Keratinocyte (primary cell): ENCODE measurements around the gene STX3. TPM values are rescaled to one million over a fixed set of nuclear protein-coding genes. Genes with fewer than 3 reads are reported as not detected.

Experiments
- DNase-seq: peaks from one replicate; pipeline ENCODE4 v3.0.0-alpha.2; 2011; ENCODE audit warnings: low read depth, missing footprints, low spot score
- FAIRE-seq: peaks from 2 replicates; lab custom pipeline; 2011; peaks lifted over from hg19 to GRCh38; lab: Jason Lieb, UNC
- H2AFZ ChIP-seq: 2 replicates; pipeline ENCODE4 v1.6.0; 2012; ENCODE audit warnings: low read length, control low read depth, inconsistent platforms; ENCODE audit not compliant: control insufficient read depth
- H3K27ac ChIP-seq: 2 replicates; pipeline ENCODE4 v1.5.1; 2011; ENCODE audit warnings: low read length; ENCODE audit not compliant: control insufficient read depth, insufficient read depth
- H3K27me3 ChIP-seq: 3 replicates; pipeline ENCODE4 v1.6.0; 2011; ENCODE audit warnings: low read length; ENCODE audit not compliant: control insufficient read depth, insufficient read depth; ENCODE audit errors: extremely low read depth
- H3K36me3 ChIP-seq, 2 experiments: 2 replicates in 1 of 2; 3 replicates in 1 of 2; pipeline ENCODE4 v1.5.1; 2011; ENCODE audit warnings: low read length in 2 of 2, mild to moderate bottlenecking in 1 of 2; ENCODE audit not compliant: control insufficient read depth in 2 of 2, insufficient read depth in 2 of 2; ENCODE audit errors: extremely low read depth in 1 of 2
- H3K4me1 ChIP-seq: 3 replicates; pipeline ENCODE4 v1.5.1; 2011; ENCODE audit warnings: low read length; ENCODE audit not compliant: control insufficient read depth, insufficient read depth; ENCODE audit errors: extremely low read depth
- H3K4me2 ChIP-seq: 3 replicates; pipeline ENCODE4 v1.6.0; 2011; ENCODE audit warnings: low read depth, low read length; ENCODE audit not compliant: control insufficient read depth, insufficient read depth; ENCODE audit errors: extremely low read depth
- H3K4me3 ChIP-seq, 3 experiments: fragments of 200-600 bp in 1 of 3; sonication (generic) in 1 of 3; 2 replicates in 2 of 3; 3 replicates in 1 of 3; pipeline ENCODE4 v1.5.1; 2011 to 2016; ENCODE audit warnings: low read length in 3 of 3, mild to moderate bottlenecking in 3 of 3, control low read depth in 2 of 3, inconsistent platforms in 1 of 3, low read depth in 1 of 3, mixed read lengths in 1 of 3, mixed run types in 1 of 3, moderate library complexity in 1 of 3; ENCODE audit not compliant: control insufficient read depth in 2 of 3, insufficient read depth in 2 of 3; ENCODE audit errors: extremely low read depth in 1 of 3
- H3K79me2 ChIP-seq: 2 replicates; pipeline ENCODE4 v1.6.0; 2012; ENCODE audit warnings: low read length; ENCODE audit not compliant: control insufficient read depth, insufficient read depth
- H3K9ac ChIP-seq: 3 replicates; pipeline ENCODE4 v1.6.0; 2011; ENCODE audit warnings: low read length; ENCODE audit not compliant: control insufficient read depth, insufficient read depth; ENCODE audit errors: extremely low read depth
- H3K9me1 ChIP-seq: 3 replicates; pipeline ENCODE4 v1.6.0; 2011; ENCODE audit warnings: low read length; ENCODE audit not compliant: control insufficient read depth, insufficient read depth; ENCODE audit errors: extremely low read depth
- H3K9me3 ChIP-seq: 2 replicates; pipeline ENCODE4 v1.5.1; 2012; ENCODE audit warnings: low read depth, low read length; ENCODE audit not compliant: control insufficient read depth
- H4K20me1 ChIP-seq: 3 replicates; pipeline ENCODE4 v1.6.0; 2011; ENCODE audit warnings: low read length; ENCODE audit not compliant: control insufficient read depth, insufficient read depth; ENCODE audit errors: extremely low read depth
- EZH2 ChIP-seq: IDR thresholded peaks from one replicate; pipeline ENCODE4 v1.6.1; 2012; ENCODE audit warnings: inconsistent platforms, mild to moderate bottlenecking, low read length, moderate library complexity
- dilution Hi-C: fragments of 300-500 bp; cut with MboI; formaldehyde crosslinking; loops from one replicate; pipeline ENCODE4 v1.7.0; 2020; ENCODE audit warnings: low sequenced_read_pairs; ENCODE audit not compliant: extremely low pct_ligation_motif_present
- polyA plus RNA-seq, 5 experiments: library from polyadenylated mRNA; depleted of rRNA in 3 of 5; stranded (reverse) in 3 of 5; stranded (forward) in 1 of 5; unstranded in 1 of 5; fragments of >200 nt; gene quantifications; 1 replicate in 1 of 5; 2 replicates in 3 of 5; 3 replicates in 1 of 5; pipeline versions ENCODE4 v1.2.1 to v1.2.3, GENCODE V29; 2011 to 2012; ENCODE audit warnings: missing spikeins in 2 of 5, low read depth in 1 of 5, low replicate concordance in 1 of 5
- TF ChIP-seq, protein P1 (sequence below), 3 experiments: IDR thresholded peaks in 1 of 3; conservative IDR thresholded peaks in 1 of 3; optimal IDR thresholded peaks in 1 of 3; 2 replicates in 2 of 3; 3 replicates in 1 of 3; pipeline versions ENCODE3 to v1.5.1; 2011; ENCODE audit warnings: low read length in 3 of 3, mild to moderate bottlenecking in 3 of 3, moderate library complexity in 2 of 3, control low read depth in 1 of 3, inconsistent platforms in 1 of 3; ENCODE audit not compliant: insufficient read depth in 2 of 3; ENCODE audit errors: extremely low read depth in 1 of 3

Gene STX3
- polyA plus RNA-seq, 1 donor (not counting 4 experiments of a cell fraction or from before 2014, with no cell fraction given), result 48.0 TPM

DNA sequence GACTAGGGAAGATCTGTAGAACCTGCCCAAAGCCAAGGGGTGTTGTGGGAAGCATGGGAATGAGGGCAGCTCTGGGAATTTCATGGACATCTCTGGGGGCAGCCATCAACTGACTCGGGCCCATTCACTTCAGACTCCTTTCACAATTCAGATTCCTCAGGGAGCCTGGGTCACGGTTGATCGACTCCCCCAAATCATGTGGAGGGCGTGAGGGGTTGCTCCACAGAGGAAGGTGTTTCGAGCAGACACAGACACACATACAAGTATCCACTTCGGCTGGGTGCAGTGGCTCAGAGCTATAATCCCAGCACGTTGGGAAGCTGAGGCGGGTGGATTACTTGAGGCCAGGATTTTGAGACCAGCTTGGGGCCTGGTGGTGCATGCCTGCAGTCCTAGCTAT, 15.7 kb downstream of the STX3 start:
- H2AFZ ChIP-seq, result no peak overlapping the region
- FAIRE-seq (no peak), DNase-seq (no peak)
- H3K27me3 ChIP-seq, result no peaks in the 10 kb centered on the region
- peaks cover 3 to 11% of the 10 kb centered on the region in 2 experiments for H3K36me3 ChIP-seq
- dilution Hi-C loops, result no loop called here
- no peak for TF ChIP-seq EZH2
- TF ChIP-seq, protein P1, sequence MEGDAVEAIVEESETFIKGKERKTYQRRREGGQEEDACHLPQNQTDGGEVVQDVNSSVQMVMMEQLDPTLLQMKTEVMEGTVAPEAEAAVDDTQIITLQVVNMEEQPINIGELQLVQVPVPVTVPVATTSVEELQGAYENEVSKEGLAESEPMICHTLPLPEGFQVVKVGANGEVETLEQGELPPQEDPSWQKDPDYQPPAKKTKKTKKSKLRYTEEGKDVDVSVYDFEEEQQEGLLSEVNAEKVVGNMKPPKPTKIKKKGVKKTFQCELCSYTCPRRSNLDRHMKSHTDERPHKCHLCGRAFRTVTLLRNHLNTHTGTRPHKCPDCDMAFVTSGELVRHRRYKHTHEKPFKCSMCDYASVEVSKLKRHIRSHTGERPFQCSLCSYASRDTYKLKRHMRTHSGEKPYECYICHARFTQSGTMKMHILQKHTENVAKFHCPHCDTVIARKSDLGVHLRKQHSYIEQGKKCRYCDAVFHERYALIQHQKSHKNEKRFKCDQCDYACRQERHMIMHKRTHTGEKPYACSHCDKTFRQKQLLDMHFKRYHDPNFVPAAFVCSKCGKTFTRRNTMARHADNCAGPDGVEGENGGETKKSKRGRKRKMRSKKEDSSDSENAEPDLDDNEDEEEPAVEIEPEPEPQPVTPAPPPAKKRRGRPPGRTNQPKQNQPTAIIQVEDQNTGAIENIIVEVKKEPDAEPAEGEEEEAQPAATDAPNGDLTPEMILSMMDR (optimal IDR thresholded peaks at IDR 0.05 in 1 of 3, IDR thresholded peaks at IDR 0.05 in 1 of 3, conservative IDR thresholded peaks at IDR 0.05 in 1 of 3; ENCODE audit: extremely low read depth in 1 of 3, insufficient read depth in 2 of 3, low read length in 3 of 3), result no peak
- peaks cover under 1% of the 10 kb centered on the region for H3K4me1 ChIP-seq
- H3K27ac ChIP-seq, result no peak overlapping the region
- H3K9me1 ChIP-seq, result no peaks in the 10 kb centered on the region
- H3K9me3 ChIP-seq, result no peaks in the 10 kb centered on the region
- H3K4me2 ChIP-seq, result no peak overlapping the region
- H3K9ac ChIP-seq, result no peak overlapping the region
- no peak overlapping the region for H3K4me3 ChIP-seq
- peaks cover 13% of the 10 kb centered on the region for H4K20me1 ChIP-seq
- H3K79me2 ChIP-seq, result peaks cover 58% of the 10 kb centered on the region

DNA sequence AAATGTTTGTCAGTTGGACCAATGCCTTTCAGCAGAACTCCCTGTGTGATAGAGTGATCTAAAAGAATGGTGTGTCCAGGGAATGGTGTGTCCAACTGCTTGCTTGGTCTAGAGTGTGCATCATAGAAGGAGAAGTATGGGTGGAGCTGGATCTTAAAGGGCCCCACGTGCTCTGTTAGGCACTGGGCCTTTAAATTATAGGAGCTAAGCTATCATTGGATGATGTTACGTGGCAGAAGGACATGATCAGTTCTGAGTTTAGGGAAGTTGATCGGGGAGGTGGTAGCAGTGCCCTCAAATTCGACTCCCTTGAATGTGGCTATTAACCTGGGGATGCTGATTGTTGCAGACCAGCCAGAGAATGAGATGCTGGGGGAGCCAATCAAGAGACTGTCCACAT, 16.4 kb downstream of the STX3 start:
- Histone ChIP-seq H3K27ac (no peak overlapping the region), H3K4me2 (no peak overlapping the region), H4K20me1 (peaks cover 12% of the 10 kb centered on the region), H3K27me3 (no peaks in the 10 kb centered on the region), H3K36me3 (peaks cover 3 to 13% of the 10 kb centered on the region in 2 experiments), H3K4me1 (peaks cover 8% of the 10 kb centered on the region), H3K4me3 (no peak overlapping the region), H3K9me3 (no peaks in the 10 kb centered on the region), H3K9ac (no peak overlapping the region), H3K9me1 (peaks cover 3% of the 10 kb centered on the region), H3K79me2 (peaks cover 50% of the 10 kb centered on the region), H2AFZ (no peak overlapping the region)
- no peak for DNase-seq
- dilution Hi-C loops, result no loop called here
- TF ChIP-seq, protein P1 (optimal IDR thresholded peaks at IDR 0.05 in 1 of 3, IDR thresholded peaks at IDR 0.05 in 1 of 3, conservative IDR thresholded peaks at IDR 0.05 in 1 of 3; ENCODE audit: extremely low read depth in 1 of 3, insufficient read depth in 2 of 3, low read length in 3 of 3), result no peak
- no peak for TF ChIP-seq EZH2
- FAIRE-seq, result no peak
